ENCODE data around the gene ZNF135. TPM values are rescaled to one million over a fixed set of nuclear protein-coding genes. Genes with fewer than 3 reads are reported as not detected.

ZNF135 gene
- total RNA-seq, 4 donors from 2014 or later = 1.1 to 6.2 (median 3.4) TPM

- no peak for TF ChIP-seq CTCF (IDR thresholded peaks at IDR 0.05; ENCODE audit: low read depth)
Observed at GRCh38 chr19:58060231-58060630, 1.1 kb downstream of the ZNF135 start.

- no peak for TF ChIP-seq CTCF (IDR thresholded peaks at IDR 0.05; ENCODE audit: low read depth)
Observed at GRCh38 chr19:58063712-58064111, 4.6 kb downstream of the ZNF135 start.

- TF ChIP-seq CTCF (IDR thresholded peaks at IDR 0.05; ENCODE audit: low read depth) = no peak
Observed at GRCh38 chr19:58067240-58067912, 8.3 kb downstream of the ZNF135 start.

GRCh38 chr19:58079792-58080191 is 20.7 kb downstream of the ZNF135 start:
- no peak for TF ChIP-seq CTCF (IDR thresholded peaks at IDR 0.05; ENCODE audit: low read depth)

GRCh38 chr19:58083021-58083420 is 23.9 kb downstream of the ZNF135 start:
- TF ChIP-seq CTCF (IDR thresholded peaks at IDR 0.05; ENCODE audit: low read depth) = no peak

- TF ChIP-seq CTCF (IDR thresholded peaks at IDR 0.05; ENCODE audit: low read depth) = no peak
Observed at GRCh38 chr19:58084596-58085347, 25.7 kb downstream of the ZNF135 start.

GRCh38 chr19:58085348-58085875 is 26.3 kb downstream of the ZNF135 start:
- no peak for TF ChIP-seq CTCF (IDR thresholded peaks at IDR 0.05; ENCODE audit: low read depth)
